T-cell (primary cell): ENCODE results near the gene NCBP1. TPM values are rescaled to one million over a fixed set of nuclear protein-coding genes. Genes with fewer than 3 reads are reported as not detected.

Experiments used
- ATAC-seq, 4 experiments: fragments of 200-7000 bp in 3 of 4; fragments of 150-1000 bp in 1 of 4; cut with Tn5 transposase; replicated peaks in 1 of 4; 1 replicate in 3 of 4; 2 replicates in 1 of 4; pipeline ENCODE4 v1.10.0; 2021; ENCODE audit warnings: moderate library complexity in 3 of 4, mild to moderate bottlenecking in 2 of 4, moderate number of reproducible peaks in 1 of 4
- CTCF ChIA-PET, 2 donors: fragments of 300-600 bp; sonication (Branson Sonifier 250); formaldehyde crosslinking; loops; one replicate each; lab custom pipeline; 2022; ENCODE audit warnings: antibody characterized with exemption in 2 of 2; lab: Charles Lee
- POLR2A ChIA-PET, 2 donors: fragments of 300-600 bp; sonication (Branson Sonifier 250); formaldehyde crosslinking; loops; one replicate each; lab custom pipeline; 2022; ENCODE audit warnings: antibody characterized with exemption in 2 of 2; lab: Charles Lee
- DNase-seq, 35 experiments: peaks; one replicate each; pipeline versions ENCODE4 v3.0.0 to v3.0.0-alpha.2; 2013 to 2023
- H3K27ac ChIP-seq: one replicate; pipeline ENCODE4 v1.5.1; 2013; ENCODE audit warnings: low read length
- H3K27me3 ChIP-seq, 2 experiments: replicated peaks in 1 of 2; 1 replicate in 1 of 2; 2 replicates in 1 of 2; pipeline versions ENCODE4 v1.6.1 to v1.7.0; 2013; ENCODE audit warnings: low read length in 1 of 2, mixed read lengths in 1 of 2; ENCODE audit not compliant: control insufficient read depth in 2 of 2, insufficient read depth in 2 of 2; ENCODE audit errors: extremely low read depth in 1 of 2
- H3K36me3 ChIP-seq, 2 donors: 1 replicate in 1 of 2; 2 replicates in 1 of 2; pipeline versions ENCODE4 v1.6.1 to v1.7.0; 2013; ENCODE audit warnings: low read length in 1 of 2; ENCODE audit not compliant: control insufficient read depth in 2 of 2, insufficient read depth in 1 of 2; ENCODE audit errors: extremely low read depth in 1 of 2
- H3K4me1 ChIP-seq, 2 experiments: 1 replicate in 1 of 2; 2 replicates in 1 of 2; pipeline versions ENCODE4 v1.6.1 to v1.7.0; 2013; ENCODE audit warnings: low read length in 2 of 2, mixed read lengths in 1 of 2; ENCODE audit not compliant: insufficient read depth in 2 of 2, control insufficient read depth in 1 of 2; ENCODE audit errors: extremely low read depth in 1 of 2
- H3K4me3 ChIP-seq, 2 donors: 1 replicate in 1 of 2; 2 replicates in 1 of 2; pipeline versions ENCODE4 v1.5.1 to v1.7.0; 2013; ENCODE audit warnings: mild to moderate bottlenecking in 2 of 2, low read length in 1 of 2, moderate library complexity in 1 of 2; ENCODE audit not compliant: control insufficient read depth in 1 of 2; ENCODE audit errors: extremely low read depth in 1 of 2
- H3K9me3 ChIP-seq: 2 replicates; pipeline ENCODE4 v1.7.0; 2013
- H3K27ac Mint-ChIP-seq, 2 donors: one replicate each; pipeline ENCODE4 v1.8.0; 2020 to 2021; ENCODE audit warnings: mild to moderate bottlenecking in 2 of 2, mixed read lengths in 2 of 2
- H3K27me3 Mint-ChIP-seq, 2 donors: one replicate each; pipeline ENCODE4 v1.8.0; 2021 to 2022; ENCODE audit warnings: mixed read lengths in 2 of 2
- H3K36me3 Mint-ChIP-seq: one replicate; pipeline ENCODE4 v1.8.0; 2021; ENCODE audit warnings: mixed read lengths
- H3K4me1 Mint-ChIP-seq, 3 donors: one replicate each; pipeline ENCODE4 v1.8.0; 2020 to 2022; ENCODE audit warnings: mixed read lengths in 3 of 3, mild to moderate bottlenecking in 1 of 3
- H3K4me3 Mint-ChIP-seq, 3 donors: one replicate each; pipeline ENCODE4 v1.8.0; 2020 to 2022; ENCODE audit warnings: mild to moderate bottlenecking in 3 of 3, mixed read lengths in 3 of 3, moderate library complexity in 3 of 3
- H3K9me3 Mint-ChIP-seq, 3 donors: one replicate each; pipeline ENCODE4 v1.8.0; 2020 to 2022; ENCODE audit warnings: mixed read lengths in 3 of 3
- WGBS: methylation state at CpG from one replicate; pipeline ENCODE4 v1.1.5; 2013; ENCODE audit warnings: missing lambda C conversion rate; ENCODE audit not compliant: insufficient coverage; 5-methylcytosine and 5-hydroxymethylcytosine counted together
- total RNA-seq, 35 experiments: library from RNA in 6 of 35; stranded (reverse) in 6 of 35; fragments of 120-200 nt in 1 of 35; gene quantifications; one replicate each; pipeline versions ENCODE4 v1.2.1 to v1.2.4 and lab custom pipeline; 2013 to 2026

NCBP1 gene
- total RNA-seq, 5 donors from 2014 or later (not counting 1 experiment from before 2014, with no cell fraction given): 31.9 to 38.7 (median 33.8) TPM

GRCh38 chr9:97640325-97640724 lies 6.7 kb downstream of the NCBP1 start:
- Histone ChIP-seq H3K27ac (no peak overlapping the region), H3K4me1 (peaks cover 8 to 9% of the 10 kb centered on the region in 2 experiments), H3K9me3 (no peaks in the 10 kb centered on the region), H3K36me3 (peaks cover 0 to 34% of the 10 kb centered on the region in 2 donors), H3K4me3 (no peak overlapping the region), H3K27me3 (no peaks in the 10 kb centered on the region)
- no CpG with 5 or more reads among the region's 2 CpGs for WGBS
- ChIA-PET POLR2A (interaction anchor here in 1 of 2 donors (0.6 kb wide), 1 partner anchor 12 kb away, joined by 3 read pairs; no protein-coding TSS in a partner anchor), CTCF (no interaction called here)
- DNase-seq (no peak), ATAC-seq (no peak)
- no peak overlapping the region for H3K4me3 Mint-ChIP-seq
- no peaks in the 10 kb centered on the region for H3K9me3 Mint-ChIP-seq
- no peak overlapping the region for H3K27ac Mint-ChIP-seq
- peaks cover 47 to 57% (median 56%) of the 10 kb centered on the region in 3 donors for H3K4me1 Mint-ChIP-seq
- peaks cover 24% of the 10 kb centered on the region for H3K36me3 Mint-ChIP-seq
- H3K27me3 Mint-ChIP-seq: no peaks in the 10 kb centered on the region

- H3K27ac ChIP-seq: no peak overlapping the region
- H3K4me3 ChIP-seq: no peak overlapping the region
- H3K4me1 ChIP-seq: no peaks in the 10 kb centered on the region
- peaks cover 38% of the 10 kb centered on the region for H3K36me3 Mint-ChIP-seq
- H3K9me3 ChIP-seq: no peaks in the 10 kb centered on the region
- ChIA-PET CTCF (interaction anchor here in 1 of 2 donors (0.5 to 1.1 kb wide), 3 partner anchors 12 to 652 kb away, joined by 3 read pairs; partner anchors contain the start of genes NCBP1 and TSTD2), POLR2A (interaction anchor here (0.8 to 1.4 kb wide), 2 partner anchors 11 to 12 kb away, joined by 3 to 4 read pairs; partner anchors contain the start of genes NCBP1 (in 1 of the 2) and TSTD2 (in 1 of the 2))
- H3K4me1 Mint-ChIP-seq: peaks cover 6 to 13% (median 12%) of the 10 kb centered on the region in 3 donors
- H3K36me3 ChIP-seq: peaks cover 5 to 69% of the 10 kb centered on the region in 2 donors
- no peaks in the 10 kb centered on the region for H3K27me3 Mint-ChIP-seq
- no peak overlapping the region for H3K27ac Mint-ChIP-seq
- H3K4me3 Mint-ChIP-seq: no peak overlapping the region
- no peaks in the 10 kb centered on the region for H3K27me3 ChIP-seq
- no peak for DNase-seq
- no peak for ATAC-seq
- H3K9me3 Mint-ChIP-seq: no peaks in the 10 kb centered on the region
Observed at GRCh38 chr9:97645720-97646119, 12.1 kb downstream of the NCBP1 start.

- no CpG with 5 or more reads among the region's 5 CpGs for WGBS
- H3K27ac Mint-ChIP-seq: no peak overlapping the region
- POLR2A ChIA-PET: no interaction called here
Observed at GRCh38 chr9:97647996-97648395, 14.4 kb downstream of the NCBP1 start.

GRCh38 chr9:97651646-97652045 lies 18.0 kb downstream of the NCBP1 start:
- 80% methylated on average over 1 of the region's 3 CpGs for WGBS

More at GRCh38 chr9:97647996-97648395, 14.4 kb downstream of the NCBP1 start:
- no peak overlapping the region for H3K4me3 ChIP-seq
- ATAC-seq (no peak), DNase-seq (no peak)
- Mint-ChIP-seq H3K27me3 (no peaks in the 10 kb centered on the region), H3K4me1 (peaks cover 6 to 9% (median 7%) of the 10 kb centered on the region in 3 donors), H3K36me3 (peaks cover 34% of the 10 kb centered on the region), H3K9me3 (no peaks in the 10 kb centered on the region), H3K4me3 (no peak overlapping the region)
- no peaks in the 10 kb centered on the region for H3K27me3 ChIP-seq
- CTCF ChIA-PET: no interaction called here
- no peaks in the 10 kb centered on the region for H3K4me1 ChIP-seq
- H3K9me3 ChIP-seq: no peaks in the 10 kb centered on the region
- H3K36me3 ChIP-seq: peaks cover 5 to 75% of the 10 kb centered on the region in 2 donors
- no peak overlapping the region for H3K27ac ChIP-seq

GRCh38 chr9:97658707-97659106 lies 25.1 kb downstream of the NCBP1 start:
- ChIA-PET CTCF (no interaction called here), POLR2A (no interaction called here)
- Mint-ChIP-seq H3K36me3 (peaks cover 74% of the 10 kb centered on the region), H3K4me1 (peaks cover 2 to 13% (median 5%) of the 10 kb centered on the region in 3 donors), H3K27ac (no peak overlapping the region), H3K4me3 (no peak overlapping the region), H3K27me3 (no peaks in the 10 kb centered on the region), H3K9me3 (no peaks in the 10 kb centered on the region)
- no CpG with 5 or more reads among the region's 1 CpG for WGBS
- no peaks in the 10 kb centered on the region for H3K9me3 ChIP-seq
- ATAC-seq (no peak), DNase-seq (no peak)
- H3K27ac ChIP-seq: no peak overlapping the region
- peaks cover 4 to 87% of the 10 kb centered on the region in 2 donors for H3K36me3 ChIP-seq
- H3K4me1 ChIP-seq: no peaks in the 10 kb centered on the region
- H3K27me3 ChIP-seq: no peaks in the 10 kb centered on the region
- no peak overlapping the region for H3K4me3 ChIP-seq

More at GRCh38 chr9:97651646-97652045, 18.0 kb downstream of the NCBP1 start:
- ATAC-seq (no peak), DNase-seq (no peak)
- no peak overlapping the region for H3K27ac ChIP-seq
- no peaks in the 10 kb centered on the region for H3K9me3 ChIP-seq
- no peak overlapping the region for H3K4me3 ChIP-seq
- H3K27me3 Mint-ChIP-seq: no peaks in the 10 kb centered on the region
- H3K4me1 Mint-ChIP-seq: peaks cover 0 to 5% (median 0%) of the 10 kb centered on the region in 3 donors
- H3K9me3 Mint-ChIP-seq: no peaks in the 10 kb centered on the region
- H3K27ac Mint-ChIP-seq: no peak overlapping the region
- no peaks in the 10 kb centered on the region for H3K27me3 ChIP-seq
- peaks cover 54% of the 10 kb centered on the region for H3K36me3 Mint-ChIP-seq
- peaks cover 7 to 87% of the 10 kb centered on the region in 2 donors for H3K36me3 ChIP-seq
- no peaks in the 10 kb centered on the region for H3K4me1 ChIP-seq
- POLR2A ChIA-PET: no interaction called here
- H3K4me3 Mint-ChIP-seq: no peak overlapping the region
- CTCF ChIA-PET: interaction anchor here in 1 of 2 donors (0.7 kb wide), 1 partner anchor 359 kb away, joined by 5 read pairs; no protein-coding TSS in a partner anchor

GRCh38 chr9:97659771-97660170 lies 26.1 kb downstream of the NCBP1 start:
- DNase-seq (no peak), ATAC-seq (no peak)
- H3K36me3 Mint-ChIP-seq: peaks cover 73% of the 10 kb centered on the region
- CTCF ChIA-PET: interaction anchor here in 1 of 2 donors (0.6 kb wide), 1 partner anchor 13 kb away, joined by 4 read pairs; no protein-coding TSS in a partner anchor
- 100% methylated on average over 1 of the region's 3 CpGs for WGBS
- peak overlapping the region; percentile 6 to 18 for H3K27ac Mint-ChIP-seq
- H3K4me3 ChIP-seq: no peak overlapping the region
- H3K4me1 Mint-ChIP-seq: peaks cover 2 to 13% (median 5%) of the 10 kb centered on the region in 3 donors
- H3K4me3 Mint-ChIP-seq: no peak overlapping the region
- H3K9me3 ChIP-seq: no peaks in the 10 kb centered on the region
- no peaks in the 10 kb centered on the region for H3K27me3 ChIP-seq
- POLR2A ChIA-PET: no interaction called here
- H3K4me1 ChIP-seq: no peaks in the 10 kb centered on the region
- H3K27me3 Mint-ChIP-seq: no peaks in the 10 kb centered on the region
- no peaks in the 10 kb centered on the region for H3K9me3 Mint-ChIP-seq
- H3K36me3 ChIP-seq: peaks cover 7 to 88% of the 10 kb centered on the region in 2 donors
- H3K27ac ChIP-seq: no peak overlapping the region
